HL-60 (cell line): ENCODE data around the gene CKAP5.

ENCODE experiments used
- CTCF ChIP-seq: IDR thresholded peaks from one replicate; pipeline ENCODE4 v1.5.1; 2011; ENCODE audit warnings: low read length, control low read depth, inconsistent platforms; ENCODE audit not compliant: insufficient read depth
- GABPA ChIP-seq: IDR thresholded peaks from 2 replicates; pipeline ENCODE4 v1.6.1; 2012; ENCODE audit warnings: low read depth
- POLR2AphosphoS5 ChIP-seq: IDR thresholded peaks from 2 replicates; pipeline ENCODE4 v1.6.1; 2012; ENCODE audit warnings: low read depth
- REST ChIP-seq: IDR thresholded peaks from 2 replicates; pipeline ENCODE4 v1.6.1; 2012; ENCODE audit warnings: low read depth; ENCODE audit not compliant: insufficient replicate concordance
- SPI1 ChIP-seq: IDR thresholded peaks from 2 replicates; pipeline ENCODE4 v1.6.1; 2012; ENCODE audit warnings: low read depth, mild to moderate bottlenecking, borderline replicate concordance

- TF ChIP-seq CTCF (no peak), REST (no peak), POLR2AphosphoS5 (no peak), GABPA (no peak), SPI1 (no peak)
Measured at GRCh38 chr11:46743693-46744339, 102.3 kb downstream of the CKAP5 start.
